Measurements from ENCODE around the gene SLC35F4. TPM values are rescaled to one million over a fixed set of nuclear protein-coding genes. Genes with fewer than 3 reads are reported as not detected.

SLC35F4 gene
- total RNA-seq, 1 experiment from 2014 or later, result not detected

- Mint-ChIP-seq H3K27ac (ENCODE audit: unreplicated experiment) (no peak overlapping the region), H3K4me1 (ENCODE audit: low read depth, unreplicated experiment) (no peaks in the 10 kb centered on the region), H3K9me3 (ENCODE audit: unreplicated experiment) (no peaks in the 10 kb centered on the region), H3K27me3 (ENCODE audit: insufficient read depth, unreplicated experiment) (peaks cover 10% of the 10 kb centered on the region), H3K4me3 (ENCODE audit: unreplicated experiment) (no peak overlapping the region), H3K36me3 (ENCODE audit: insufficient read depth, unreplicated experiment) (no peaks in the 10 kb centered on the region)
- H3K9me3 ChIP-seq, result no peaks in the 10 kb centered on the region
- no peaks in the 10 kb centered on the region for H3K4me1 ChIP-seq
- TF ChIP-seq, protein P1, sequence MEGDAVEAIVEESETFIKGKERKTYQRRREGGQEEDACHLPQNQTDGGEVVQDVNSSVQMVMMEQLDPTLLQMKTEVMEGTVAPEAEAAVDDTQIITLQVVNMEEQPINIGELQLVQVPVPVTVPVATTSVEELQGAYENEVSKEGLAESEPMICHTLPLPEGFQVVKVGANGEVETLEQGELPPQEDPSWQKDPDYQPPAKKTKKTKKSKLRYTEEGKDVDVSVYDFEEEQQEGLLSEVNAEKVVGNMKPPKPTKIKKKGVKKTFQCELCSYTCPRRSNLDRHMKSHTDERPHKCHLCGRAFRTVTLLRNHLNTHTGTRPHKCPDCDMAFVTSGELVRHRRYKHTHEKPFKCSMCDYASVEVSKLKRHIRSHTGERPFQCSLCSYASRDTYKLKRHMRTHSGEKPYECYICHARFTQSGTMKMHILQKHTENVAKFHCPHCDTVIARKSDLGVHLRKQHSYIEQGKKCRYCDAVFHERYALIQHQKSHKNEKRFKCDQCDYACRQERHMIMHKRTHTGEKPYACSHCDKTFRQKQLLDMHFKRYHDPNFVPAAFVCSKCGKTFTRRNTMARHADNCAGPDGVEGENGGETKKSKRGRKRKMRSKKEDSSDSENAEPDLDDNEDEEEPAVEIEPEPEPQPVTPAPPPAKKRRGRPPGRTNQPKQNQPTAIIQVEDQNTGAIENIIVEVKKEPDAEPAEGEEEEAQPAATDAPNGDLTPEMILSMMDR (IDR thresholded peaks at IDR 0.05; ENCODE audit: insufficient read depth in 1 of 2, low read depth in 1 of 2, low read length in 1 of 2, severe bottlenecking in 1 of 2, unreplicated experiment in 1 of 2), result no peak
- ChIA-PET CTCF (no interaction called here), POLR2A (no interaction called here)
- no peak overlapping the region for H3K4me3 ChIP-seq (ENCODE audit: low read depth, low read length)
- no peaks in the 10 kb centered on the region; the same call in 1 of the 2 replicates for H3K27me3 ChIP-seq (replicated peaks; ENCODE audit: control insufficient read depth, insufficient read depth, low read length)
- intact Hi-C loops (cut with micrococcal nuclease; ENCODE audit: unreplicated experiment), result no loop called here
- BruUV-seq (replicated peaks), result no TSS peak
- no peaks in the 10 kb centered on the region for H3K36me3 ChIP-seq (ENCODE audit: control insufficient read depth, insufficient read depth, low read length)
- DNase-seq, result no peak
These were observed 37.2 kb downstream of the SLC35F4 start for GRCh38 chr14:57828713-57829112.

DNA sequence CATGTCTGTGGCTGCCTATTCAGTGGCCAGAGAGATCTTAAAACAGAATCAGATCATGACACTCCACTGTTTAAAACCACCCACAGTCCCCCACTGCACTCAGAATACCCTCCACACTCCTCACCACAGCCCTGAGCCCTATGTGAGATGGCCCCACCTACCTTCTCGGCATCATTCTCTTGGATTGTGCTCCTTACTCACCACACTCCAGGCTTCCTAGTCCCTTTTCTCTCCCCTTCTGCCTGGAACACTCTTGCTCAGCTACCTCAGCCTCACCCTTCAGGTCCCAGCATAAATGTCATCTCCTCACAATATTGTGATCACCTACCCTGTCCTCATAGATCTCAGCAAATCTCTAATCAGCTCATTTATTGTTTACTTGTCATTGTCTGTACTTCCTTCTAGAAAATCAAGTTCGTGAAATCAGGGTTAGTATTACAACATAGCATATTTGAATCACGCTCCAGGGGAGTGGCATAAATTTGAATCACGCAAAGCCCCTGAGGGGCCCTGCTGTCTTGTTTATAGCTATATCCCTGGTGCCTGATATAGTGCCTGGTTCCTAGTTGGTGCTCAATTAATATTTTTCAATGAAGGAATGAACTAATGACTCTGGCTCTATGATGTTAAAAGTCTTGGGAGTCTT, 42.8 kb downstream of the SLC35F4 start:
- TF ChIP-seq, protein P1 (IDR thresholded peaks at IDR 0.05; ENCODE audit: insufficient read depth in 1 of 2, low read depth in 1 of 2, low read length in 1 of 2, severe bottlenecking in 1 of 2, unreplicated experiment in 1 of 2), result no peak
- no peak for DNase-seq
- Mint-ChIP-seq H3K27ac (ENCODE audit: unreplicated experiment) (no peak overlapping the region), H3K9me3 (ENCODE audit: unreplicated experiment) (no peaks in the 10 kb centered on the region), H3K27me3 (ENCODE audit: insufficient read depth, unreplicated experiment) (peaks cover 14% of the 10 kb centered on the region), H3K36me3 (ENCODE audit: insufficient read depth, unreplicated experiment) (no peaks in the 10 kb centered on the region), H3K4me3 (ENCODE audit: unreplicated experiment) (no peak overlapping the region), H3K4me1 (ENCODE audit: low read depth, unreplicated experiment) (no peaks in the 10 kb centered on the region)
- POLR2A ChIA-PET, result no interaction called here
- Histone ChIP-seq H3K4me3 (ENCODE audit: low read depth, low read length) (no peak overlapping the region), H3K36me3 (ENCODE audit: control insufficient read depth, insufficient read depth, low read length) (no peaks in the 10 kb centered on the region), H3K27me3 (replicated peaks; ENCODE audit: control insufficient read depth, insufficient read depth, low read length) (no peaks in the 10 kb centered on the region), H3K9me3 (no peaks in the 10 kb centered on the region), H3K4me1 (no peaks in the 10 kb centered on the region)
- intact Hi-C loops (cut with micrococcal nuclease; ENCODE audit: unreplicated experiment), result no loop called here
- CTCF ChIA-PET, result no interaction called here
- BruUV-seq (replicated peaks), result no TSS peak

- Mint-ChIP-seq H3K27me3 (ENCODE audit: insufficient read depth, unreplicated experiment) (peaks cover 19% of the 10 kb centered on the region), H3K4me3 (ENCODE audit: unreplicated experiment) (no peak overlapping the region), H3K9me3 (ENCODE audit: unreplicated experiment) (no peaks in the 10 kb centered on the region), H3K36me3 (ENCODE audit: insufficient read depth, unreplicated experiment) (no peaks in the 10 kb centered on the region), H3K4me1 (ENCODE audit: low read depth, unreplicated experiment) (no peaks in the 10 kb centered on the region), H3K27ac (ENCODE audit: unreplicated experiment) (no peak overlapping the region)
- BruUV-seq (replicated peaks), result no TSS peak
- Histone ChIP-seq H3K9me3 (no peaks in the 10 kb centered on the region), H3K4me3 (ENCODE audit: low read depth, low read length) (no peak overlapping the region), H3K4me1 (no peaks in the 10 kb centered on the region), H3K36me3 (ENCODE audit: control insufficient read depth, insufficient read depth, low read length) (no peaks in the 10 kb centered on the region), H3K27me3 (replicated peaks; ENCODE audit: control insufficient read depth, insufficient read depth, low read length) (no peaks in the 10 kb centered on the region)
- TF ChIP-seq, protein P1 (IDR thresholded peaks at IDR 0.05; ENCODE audit: insufficient read depth in 1 of 2, low read depth in 1 of 2, low read length in 1 of 2, severe bottlenecking in 1 of 2, unreplicated experiment in 1 of 2), result no peak
- intact Hi-C loops (cut with micrococcal nuclease; ENCODE audit: unreplicated experiment), result no loop called here
- CTCF ChIA-PET, result no interaction called here
- POLR2A ChIA-PET, result no interaction called here
- DNase-seq, result no peak
These were observed 43.8 kb downstream of the SLC35F4 start for GRCh38 chr14:57822081-57822480.

Measured in Caco-2 (cell line).